H9 (cell line): ENCODE data around the gene GNL1. TPM values are rescaled to one million over a fixed set of nuclear protein-coding genes. Genes with fewer than 3 reads are reported as not detected.
"Not testable (repeated sequence)": the region's sequence is repeated elsewhere in the genome, so short reads cannot be mapped to it uniquely, and the experiment has no call there.

Experiments used
- DNase-seq: peaks from one replicate; pipeline ENCODE4 v3.0.0-alpha.2; 2017
- H2AFZ ChIP-seq: one replicate; pipeline ENCODE4 v1.6.1; 2013; ENCODE audit warnings: mild to moderate bottlenecking, low read length, control low read depth, moderate library complexity
- H2AK5ac ChIP-seq: 2 replicates; pipeline ENCODE4 v1.6.1; 2013; ENCODE audit warnings: low read length, control low read depth, mixed read lengths; ENCODE audit not compliant: insufficient read length
- H2BK120ac ChIP-seq: one replicate; pipeline ENCODE4 v1.6.1; 2013; ENCODE audit warnings: low read depth, mild to moderate bottlenecking, low read length, control low read depth, inconsistent platforms; ENCODE audit not compliant: poor library complexity, severe bottlenecking
- H2BK12ac ChIP-seq: 2 replicates; pipeline ENCODE4 v1.6.1; 2013; ENCODE audit warnings: low read length, control low read depth, mixed read lengths, low read depth; ENCODE audit not compliant: insufficient read length
- H2BK15ac ChIP-seq: 2 replicates; pipeline ENCODE4 v1.6.1; 2013; ENCODE audit warnings: low read depth, low read length, control low read depth
- H2BK20ac ChIP-seq: one replicate; pipeline ENCODE4 v1.6.1; 2013; ENCODE audit warnings: low read depth, mild to moderate bottlenecking, low read length, control low read depth, inconsistent platforms; ENCODE audit not compliant: poor library complexity, severe bottlenecking
- H2BK5ac ChIP-seq: 2 replicates; pipeline ENCODE4 v1.6.1; 2013; ENCODE audit warnings: low read length, control low read depth, mixed read lengths; ENCODE audit not compliant: insufficient read length
- H3K14ac ChIP-seq: 2 replicates; pipeline ENCODE4 v1.6.1; 2013; ENCODE audit warnings: low read length, control low read depth; ENCODE audit not compliant: insufficient read depth
- H3K18ac ChIP-seq: 2 replicates; pipeline ENCODE4 v1.6.1; 2013; ENCODE audit warnings: low read depth, mild to moderate bottlenecking, mixed read lengths, low read length, control low read depth; ENCODE audit not compliant: insufficient read length
- H3K23ac ChIP-seq: 2 replicates; pipeline ENCODE4 v1.6.1; 2013; ENCODE audit warnings: low read length, control low read depth, mixed read lengths, low read depth; ENCODE audit not compliant: insufficient read length
- H3K23me2 ChIP-seq: 2 replicates; pipeline ENCODE4 v1.6.1; 2013; ENCODE audit warnings: low read depth, mild to moderate bottlenecking, mixed read lengths, low read length, control low read depth; ENCODE audit not compliant: insufficient read length, poor library complexity, severe bottlenecking
- H3K27ac ChIP-seq: 2 replicates; pipeline ENCODE4 v1.5.1; 2013; ENCODE audit warnings: low read length, control low read depth, mixed read lengths, low read depth; ENCODE audit not compliant: insufficient read length
- H3K27me3 ChIP-seq: 2 replicates; pipeline ENCODE4 v1.6.1; 2013; ENCODE audit warnings: low read length, control low read depth, inconsistent platforms; ENCODE audit not compliant: insufficient read depth
- H3K4ac ChIP-seq: 2 replicates; pipeline ENCODE4 v1.6.1; 2013; ENCODE audit warnings: low read depth, mild to moderate bottlenecking, control low read depth, inconsistent platforms, low read length, moderate library complexity
- H3K4me1 ChIP-seq: 2 replicates; pipeline ENCODE4 v1.6.1; 2013; ENCODE audit warnings: low read length, control low read depth, inconsistent platforms; ENCODE audit not compliant: insufficient read depth
- H3K4me2 ChIP-seq: 2 replicates; pipeline ENCODE4 v1.6.1; 2013; ENCODE audit warnings: low read length, control low read depth, mixed read lengths; ENCODE audit not compliant: insufficient read length, insufficient read depth
- H3K56ac ChIP-seq: 2 replicates; pipeline ENCODE4 v1.6.1; 2013; ENCODE audit warnings: low read depth, mild to moderate bottlenecking, mixed read lengths, low read length, control low read depth; ENCODE audit not compliant: insufficient read length
- H3K79me1 ChIP-seq: 2 replicates; pipeline ENCODE4 v1.6.1; 2013; ENCODE audit warnings: low read depth, mild to moderate bottlenecking, moderate library complexity, low read length, control low read depth, inconsistent platforms; ENCODE audit not compliant: insufficient read depth, poor library complexity, severe bottlenecking
- H3K79me2 ChIP-seq: 2 replicates; pipeline ENCODE4 v1.6.1; 2013; ENCODE audit warnings: low read length, control low read depth, inconsistent platforms; ENCODE audit not compliant: insufficient read depth
- H3K9ac ChIP-seq: 2 replicates; pipeline ENCODE4 v1.6.1; 2013; ENCODE audit warnings: low read length, control low read depth, mixed read lengths; ENCODE audit not compliant: insufficient read length; ENCODE audit errors: extremely low read depth
- H3K9me3 ChIP-seq: one replicate; pipeline ENCODE4 v1.6.1; 2013; ENCODE audit warnings: low read depth, low read length, inconsistent platforms; ENCODE audit not compliant: control insufficient read depth
- H3T11ph ChIP-seq: one replicate; pipeline ENCODE4 v1.6.1; 2013; ENCODE audit warnings: mild to moderate bottlenecking, low read length, control low read depth, inconsistent platforms
- H4K20me1 ChIP-seq: one replicate; pipeline ENCODE4 v1.6.1; 2013; ENCODE audit not compliant: control insufficient read depth, insufficient read length, insufficient read depth
- H4K5ac ChIP-seq: 2 replicates; pipeline ENCODE4 v1.6.1; 2013; ENCODE audit warnings: low read depth, mild to moderate bottlenecking, mixed read lengths, low read length, control low read depth; ENCODE audit not compliant: insufficient read length
- H4K8ac ChIP-seq: replicated peaks from 2 replicates; pipeline ENCODE4 v1.6.1; 2013; ENCODE audit warnings: low read length, control low read depth, mixed read lengths, low read depth; ENCODE audit not compliant: insufficient read length
- H4K91ac ChIP-seq: 2 replicates; pipeline ENCODE4 v1.6.1; 2013; ENCODE audit warnings: low read depth, mild to moderate bottlenecking, moderate library complexity, mixed read lengths, low read length, control low read depth; ENCODE audit not compliant: insufficient read length
- H3K27ac Mint-ChIP-seq, 3 experiments: 2 replicates in 2 of 3; 3 replicates in 1 of 3; pipeline ENCODE4 v1.8.0; 2020 to 2021; ENCODE audit warnings: mixed read lengths in 3 of 3, mild to moderate bottlenecking in 1 of 3, moderate library complexity in 1 of 3
- H3K27me3 Mint-ChIP-seq: 2 replicates; pipeline ENCODE4 v1.8.0; 2021; ENCODE audit warnings: low read depth, mild to moderate bottlenecking, moderate library complexity, mixed read lengths
- H3K36me3 Mint-ChIP-seq, 3 experiments: 2 replicates in 2 of 3; 3 replicates in 1 of 3; pipeline ENCODE4 v1.8.0; 2020 to 2021; ENCODE audit warnings: low read depth in 3 of 3, mixed read lengths in 3 of 3; ENCODE audit not compliant: insufficient read depth in 1 of 3
- H3K4me1 Mint-ChIP-seq, 2 experiments: 2 replicates each; pipeline ENCODE4 v1.8.0; 2020; ENCODE audit warnings: mixed read lengths in 2 of 2
- H3K4me3 Mint-ChIP-seq, 2 experiments: 2 replicates in 1 of 2; 3 replicates in 1 of 2; pipeline ENCODE4 v1.8.0; 2020 to 2021; ENCODE audit warnings: mild to moderate bottlenecking in 2 of 2, mixed read lengths in 2 of 2, moderate library complexity in 1 of 2
- H3K9me3 Mint-ChIP-seq, 2 experiments: 2 replicates in 1 of 2; 3 replicates in 1 of 2; pipeline ENCODE4 v1.8.0; 2020; ENCODE audit warnings: mild to moderate bottlenecking in 2 of 2, mixed read lengths in 2 of 2, moderate library complexity in 1 of 2
- WGBS: extraction: QIAGEN DNeasy Blood & Tissue Kit; methylation state at CpG from one replicate; pipeline ENCODE4 v1.1.7; 2013; ENCODE audit warnings: missing lambda C conversion rate, low lambda C conversion rate, mixed read lengths; ENCODE audit not compliant: insufficient read length; ENCODE audit errors: extremely low coverage; 5-methylcytosine and 5-hydroxymethylcytosine counted together
- total RNA-seq: library from RNA; stranded (reverse); gene quantifications from 2 replicates; pipeline ENCODE4 v1.2.1, GENCODE V29; 2021
- TF ChIP-seq, protein P1 (sequence below): fragments of 200-600 bp; sonication (generic); conservative IDR thresholded peaks from 3 replicates; pipeline ENCODE4 v1.8.0; 2021; ENCODE audit warnings: antibody characterized with exemption, mild to moderate bottlenecking

Gene GNL1
- total RNA-seq, 1 experiment from 2014 or later, result 83.5 TPM

DNA sequence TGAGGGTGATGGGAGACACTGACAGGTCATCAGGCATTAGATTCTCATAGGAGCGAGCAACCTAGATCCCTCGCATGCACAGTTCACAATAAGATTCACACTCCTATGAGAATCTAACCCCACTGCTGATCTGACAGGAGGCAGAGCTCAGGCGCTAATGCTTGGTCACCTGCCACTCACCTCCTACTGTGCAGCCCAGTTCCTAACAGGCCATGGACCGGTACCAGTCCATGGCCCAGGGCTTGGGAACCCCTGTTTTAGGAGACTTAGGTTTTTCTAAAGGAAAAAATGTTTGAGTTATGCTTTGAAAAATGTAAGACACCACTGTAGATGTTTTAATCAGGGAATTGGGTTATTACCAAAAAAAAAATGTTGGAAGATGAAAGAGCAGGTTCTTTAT is 60.3 kb downstream of the GNL1 start:
- no peaks in the 10 kb centered on the region for H4K20me1 ChIP-seq
- no peak overlapping the region for H2BK20ac ChIP-seq
- no peak overlapping the region for H3K4me2 ChIP-seq
- H3K9me3 Mint-ChIP-seq, result peaks cover 5 to 14% of the 10 kb centered on the region in 2 experiments
- H3K27ac Mint-ChIP-seq, result no peak overlapping the region
- TF ChIP-seq, protein P1, sequence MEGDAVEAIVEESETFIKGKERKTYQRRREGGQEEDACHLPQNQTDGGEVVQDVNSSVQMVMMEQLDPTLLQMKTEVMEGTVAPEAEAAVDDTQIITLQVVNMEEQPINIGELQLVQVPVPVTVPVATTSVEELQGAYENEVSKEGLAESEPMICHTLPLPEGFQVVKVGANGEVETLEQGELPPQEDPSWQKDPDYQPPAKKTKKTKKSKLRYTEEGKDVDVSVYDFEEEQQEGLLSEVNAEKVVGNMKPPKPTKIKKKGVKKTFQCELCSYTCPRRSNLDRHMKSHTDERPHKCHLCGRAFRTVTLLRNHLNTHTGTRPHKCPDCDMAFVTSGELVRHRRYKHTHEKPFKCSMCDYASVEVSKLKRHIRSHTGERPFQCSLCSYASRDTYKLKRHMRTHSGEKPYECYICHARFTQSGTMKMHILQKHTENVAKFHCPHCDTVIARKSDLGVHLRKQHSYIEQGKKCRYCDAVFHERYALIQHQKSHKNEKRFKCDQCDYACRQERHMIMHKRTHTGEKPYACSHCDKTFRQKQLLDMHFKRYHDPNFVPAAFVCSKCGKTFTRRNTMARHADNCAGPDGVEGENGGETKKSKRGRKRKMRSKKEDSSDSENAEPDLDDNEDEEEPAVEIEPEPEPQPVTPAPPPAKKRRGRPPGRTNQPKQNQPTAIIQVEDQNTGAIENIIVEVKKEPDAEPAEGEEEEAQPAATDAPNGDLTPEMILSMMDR, result no peak
- peaks cover 2 to 4% of the 10 kb centered on the region in 2 experiments; a peak in 3 of 4 replicates for H3K4me1 Mint-ChIP-seq
- H3K18ac ChIP-seq, result no peak overlapping the region
- peaks cover 2% of the 10 kb centered on the region; the same call in 1 of the 2 replicates for H3K27me3 Mint-ChIP-seq
- no peak overlapping the region for H2BK5ac ChIP-seq
- no peaks in the 10 kb centered on the region for H3K79me2 ChIP-seq
- no peak overlapping the region for H2AK5ac ChIP-seq
- no peak overlapping the region for H3T11ph ChIP-seq
- H3K36me3 Mint-ChIP-seq, result peaks cover 14 to 18% (median 17%) of the 10 kb centered on the region in 3 experiments; a peak in 6 of 7 replicates
- no peaks in the 10 kb centered on the region for H3K27me3 ChIP-seq
- no peak overlapping the region for H3K14ac ChIP-seq
- H4K91ac ChIP-seq, result no peak overlapping the region
- no peak overlapping the region for H4K8ac ChIP-seq
- no peak overlapping the region for H3K4me3 Mint-ChIP-seq
- no peak overlapping the region for H4K5ac ChIP-seq
- H3K9me3 ChIP-seq, result no peaks in the 10 kb centered on the region
- H3K4ac ChIP-seq, result no peak overlapping the region
- no peak overlapping the region for H2BK120ac ChIP-seq
- no peak overlapping the region for H3K56ac ChIP-seq
- H3K79me1 ChIP-seq, result no peaks in the 10 kb centered on the region
- H2BK12ac ChIP-seq, result no peak overlapping the region
- no peak overlapping the region for H2AFZ ChIP-seq
- no peak for DNase-seq
- H3K27ac ChIP-seq, result no peak overlapping the region
- no peaks in the 10 kb centered on the region for H3K23me2 ChIP-seq
- no peak overlapping the region for H3K23ac ChIP-seq
- no peak overlapping the region for H3K9ac ChIP-seq
- no peak overlapping the region for H2BK15ac ChIP-seq
- no peaks in the 10 kb centered on the region for H3K4me1 ChIP-seq
- WGBS, result no CpG with 5 or more reads among the region's 4 CpGs

GRCh38 chr6:30495060-30495459 is 61.2 kb downstream of the GNL1 start:
- H3T11ph ChIP-seq, H3K14ac ChIP-seq, H3K56ac ChIP-seq, H2BK15ac ChIP-seq, H2AFZ ChIP-seq, H2AK5ac ChIP-seq, DNase-seq, H4K5ac ChIP-seq, H3K4me2 ChIP-seq, H2BK12ac ChIP-seq, H2BK5ac ChIP-seq, H3K4ac ChIP-seq, H4K20me1 ChIP-seq, H2BK20ac ChIP-seq, H3K79me2 ChIP-seq, H3K18ac ChIP-seq, H2BK120ac ChIP-seq, H3K23me2 ChIP-seq, H3K4me3 Mint-ChIP-seq, H4K8ac ChIP-seq, H3K9me3 ChIP-seq, H4K91ac ChIP-seq, H3K4me1 ChIP-seq, H3K27ac ChIP-seq, H3K23ac ChIP-seq, H3K79me1 ChIP-seq, H3K9ac ChIP-seq, H3K27me3 Mint-ChIP-seq, H3K27ac Mint-ChIP-seq, H3K27me3 ChIP-seq: not testable (repeated sequence)
- Mint-ChIP-seq H3K4me1 (peaks cover 6 to 13% of the 10 kb centered on the region in 2 experiments), H3K9me3 (peaks cover 5 to 14% of the 10 kb centered on the region in 2 experiments), H3K36me3 (peaks cover 23 to 26% (median 26%) of the 10 kb centered on the region in 3 experiments; a peak in 6 of 7 replicates)
- no CpG with 5 or more reads among the region's 4 CpGs for whole genome bisulfite sequencing
